Urothelium cell line (cell line): ENCODE measurements around the gene MAEA.
A peak's percentile ranks its signal among the peaks of the same experiment; 100 is the strongest.
"Not testable (repeated sequence)": the region's sequence is repeated elsewhere in the genome, so short reads cannot be mapped to it uniquely, and the experiment has no call there.

Source experiments
- DNase-seq: peaks from one replicate; pipeline ENCODE4 v3.0.0; 2011; ENCODE audit warnings: low spot score, mixed read lengths
- FAIRE-seq: peaks from 2 replicates; lab custom pipeline; 2011; peaks lifted over from hg19 to GRCh38; lab: Jason Lieb, UNC

MAEA gene

GRCh38 chr4:1333256-1333655 is 43.6 kb downstream of the MAEA start:
- FAIRE-seq, result no peak
- no peak for DNase-seq

DNA sequence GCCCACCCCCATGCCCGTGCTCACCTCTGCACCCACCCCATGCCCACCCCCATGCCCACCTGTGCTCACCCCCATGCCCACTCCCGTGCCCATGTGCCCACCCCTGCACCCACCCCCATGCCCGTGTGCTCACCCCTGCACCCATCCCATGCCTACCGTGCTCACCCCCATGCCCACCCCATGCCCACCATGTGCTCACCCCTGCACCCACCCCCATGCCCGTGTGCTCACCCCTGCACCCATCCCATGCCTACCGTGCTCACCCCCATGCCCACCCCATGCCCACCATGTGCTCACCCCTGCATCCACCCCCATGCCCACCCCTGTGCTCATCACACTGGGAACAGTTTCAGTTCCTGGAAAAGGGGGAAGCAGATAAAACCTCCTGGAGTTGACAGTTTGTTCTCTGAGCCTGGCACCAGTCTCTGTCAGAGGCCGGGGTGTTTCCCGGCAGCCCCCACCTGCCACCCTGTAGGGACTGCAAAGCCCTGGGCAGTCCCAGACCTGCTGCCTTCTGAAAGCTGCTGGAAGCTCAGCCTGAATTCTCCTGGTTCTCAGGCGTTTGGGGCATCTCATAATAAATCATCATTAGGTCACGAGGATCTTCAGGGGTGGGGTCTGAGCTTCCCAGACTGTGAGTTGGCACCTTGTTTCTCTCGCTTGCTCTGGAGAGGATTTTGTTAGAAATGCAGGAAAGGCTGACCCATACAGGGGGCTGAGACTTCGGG is 44.3 kb downstream of the MAEA start:
- not testable (repeated sequence) for FAIRE-seq

DNA sequence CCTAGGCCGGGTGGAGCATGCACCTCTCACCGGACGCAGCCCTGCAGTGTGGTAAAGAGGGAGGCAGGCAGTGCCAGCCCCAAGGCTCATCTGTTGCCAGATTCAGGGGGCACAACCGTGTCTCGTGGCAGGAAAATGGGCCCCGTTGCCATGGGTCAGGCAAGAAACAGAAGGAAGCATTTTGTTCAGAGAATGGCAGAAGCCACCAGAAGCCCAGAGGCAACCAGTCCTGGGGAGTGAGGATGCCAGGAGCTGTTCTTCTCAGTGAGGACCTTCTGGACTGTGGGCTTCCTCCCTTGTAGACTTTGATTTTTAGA is 44.8 kb downstream of the MAEA start:
- DNase-seq, result no peak
- FAIRE-seq, result no peak

More for the DNA sequence above, 44.3 kb downstream of the MAEA start:
- DNase-seq, result not testable (repeated sequence)

DNA sequence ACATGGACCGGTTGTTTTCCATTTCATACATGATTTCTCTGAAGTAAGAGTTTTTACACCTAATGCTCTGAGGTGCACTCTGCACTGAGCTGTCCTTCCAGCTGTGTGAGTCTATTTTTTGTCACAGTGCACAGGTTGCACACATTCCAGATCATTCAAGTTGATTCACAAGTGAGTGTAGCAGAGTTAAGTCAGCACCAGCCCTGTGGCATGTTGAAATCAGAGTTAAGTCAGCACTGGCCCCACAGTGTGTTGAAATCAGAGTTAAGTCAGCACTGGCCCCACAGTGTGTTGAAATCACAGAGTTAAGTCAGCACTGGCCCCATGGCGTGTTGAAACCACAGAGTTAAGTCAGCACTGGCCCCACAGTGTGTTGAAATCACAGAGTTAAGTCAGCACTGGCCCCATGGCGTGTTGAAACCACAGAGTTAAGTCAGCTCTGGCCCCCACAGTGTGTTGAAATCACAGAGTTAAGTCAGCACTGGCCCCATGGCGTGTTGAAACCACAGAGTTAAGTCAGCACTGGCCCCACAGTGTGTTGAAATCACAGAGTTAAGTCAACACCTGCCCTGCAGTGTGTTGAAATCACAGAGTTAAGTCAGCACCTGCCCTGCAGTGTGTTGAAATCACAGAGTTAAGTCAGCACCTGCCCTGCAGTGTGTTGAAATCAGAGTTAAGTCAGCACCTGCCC is 45.6 kb downstream of the MAEA start:
- FAIRE-seq, DNase-seq: not testable (repeated sequence)

GRCh38 chr4:1336088-1336491 is 46.4 kb downstream of the MAEA start:
- DNase-seq, result no peak
- FAIRE-seq, result no peak

DNA sequence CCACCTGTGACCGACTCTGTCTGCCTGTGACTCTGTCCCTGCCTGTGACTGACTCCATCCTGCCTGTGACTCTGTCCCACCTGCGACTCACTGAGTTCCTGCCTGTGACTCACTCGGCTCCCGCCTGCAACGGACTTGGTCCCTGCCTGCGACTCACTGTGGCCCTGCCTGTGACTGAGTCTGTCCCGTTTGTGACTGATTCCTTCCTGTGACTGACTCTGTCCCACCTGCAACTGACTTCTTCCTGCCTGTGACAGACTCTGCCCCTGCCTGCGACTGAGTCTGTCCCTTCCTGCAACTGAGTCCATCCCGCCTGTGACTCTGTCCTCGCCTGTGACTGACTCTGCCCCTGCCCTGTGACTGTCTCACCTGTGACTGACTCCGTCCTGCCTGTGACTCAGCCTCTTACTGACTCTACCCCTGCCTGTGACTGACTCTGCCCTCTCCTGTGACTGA is 47.7 kb downstream of the MAEA start:
- FAIRE-seq (no peak), DNase-seq (no peak)

GRCh38 chr4:1337951-1338751 is 48.5 kb downstream of the MAEA start:
- DNase-seq (no peak), FAIRE-seq (no peak)

- no peak for FAIRE-seq
- DNase-seq, result no peak
These were observed 49.2 kb downstream of the MAEA start for GRCh38 chr4:1338752-1339414.

- DNase-seq, result no peak
- no peak for FAIRE-seq
These were observed 49.8 kb downstream of the MAEA start for GRCh38 chr4:1339489-1339888.

DNA sequence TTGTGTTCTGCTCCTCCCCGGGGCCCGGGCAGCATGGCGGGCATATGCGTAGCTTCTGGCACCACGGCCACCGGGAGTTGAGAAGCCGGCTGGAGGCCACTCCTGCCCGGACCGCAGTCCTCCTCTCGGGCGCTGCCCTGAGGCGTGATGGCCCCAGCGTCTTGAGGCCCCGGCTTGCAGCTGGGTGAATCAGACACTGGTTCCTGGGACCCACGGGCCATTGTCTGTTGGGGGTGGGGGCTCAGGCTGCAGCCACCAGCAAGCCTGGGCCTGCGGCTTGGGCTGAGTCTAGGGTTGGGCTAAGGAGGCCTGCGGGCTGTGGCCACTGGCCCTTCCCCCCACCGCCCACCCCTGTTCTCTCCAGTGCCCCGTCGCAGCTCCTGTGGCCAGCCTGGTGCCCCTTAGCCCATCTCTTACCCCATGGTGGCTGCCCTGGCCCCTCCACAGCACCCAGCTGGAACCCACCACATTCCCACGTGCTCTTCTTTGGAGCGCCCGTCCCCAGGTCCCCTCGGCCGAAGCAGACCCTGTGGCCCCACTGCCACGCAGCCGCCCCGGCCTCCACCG is 50.6 kb downstream of the MAEA start:
- FAIRE-seq, result no peak
- no peak for DNase-seq

GRCh38 chr4:1340861-1341260 is 51.2 kb downstream of the MAEA start:
- DNase-seq (no peak), FAIRE-seq (no peak)

GRCh38 chr4:1342003-1342402 is 52.3 kb downstream of the MAEA start:
- FAIRE-seq (no peak), DNase-seq (no peak)

DNA sequence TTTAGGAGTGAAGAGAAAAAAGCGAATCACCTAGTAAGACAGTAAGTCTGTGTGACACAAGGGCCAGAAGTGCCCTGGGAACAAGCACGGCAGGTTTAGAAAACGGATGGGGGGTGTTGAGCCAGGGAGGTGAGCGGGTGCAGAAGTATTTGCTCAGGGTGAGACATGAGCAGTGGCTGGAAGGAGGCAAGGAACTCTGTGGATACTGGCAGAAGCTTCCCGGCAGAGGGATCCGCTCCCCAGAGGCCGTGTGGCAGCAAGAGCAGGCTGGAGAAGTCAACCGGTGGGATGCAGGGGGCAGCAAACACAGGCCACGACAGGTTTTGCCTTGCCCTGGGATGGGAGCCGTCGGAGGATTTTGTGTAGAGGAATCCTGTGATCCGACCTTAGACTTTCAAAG is 55.0 kb downstream of the MAEA start:
- FAIRE-seq (no peak), DNase-seq (no peak)

DNA sequence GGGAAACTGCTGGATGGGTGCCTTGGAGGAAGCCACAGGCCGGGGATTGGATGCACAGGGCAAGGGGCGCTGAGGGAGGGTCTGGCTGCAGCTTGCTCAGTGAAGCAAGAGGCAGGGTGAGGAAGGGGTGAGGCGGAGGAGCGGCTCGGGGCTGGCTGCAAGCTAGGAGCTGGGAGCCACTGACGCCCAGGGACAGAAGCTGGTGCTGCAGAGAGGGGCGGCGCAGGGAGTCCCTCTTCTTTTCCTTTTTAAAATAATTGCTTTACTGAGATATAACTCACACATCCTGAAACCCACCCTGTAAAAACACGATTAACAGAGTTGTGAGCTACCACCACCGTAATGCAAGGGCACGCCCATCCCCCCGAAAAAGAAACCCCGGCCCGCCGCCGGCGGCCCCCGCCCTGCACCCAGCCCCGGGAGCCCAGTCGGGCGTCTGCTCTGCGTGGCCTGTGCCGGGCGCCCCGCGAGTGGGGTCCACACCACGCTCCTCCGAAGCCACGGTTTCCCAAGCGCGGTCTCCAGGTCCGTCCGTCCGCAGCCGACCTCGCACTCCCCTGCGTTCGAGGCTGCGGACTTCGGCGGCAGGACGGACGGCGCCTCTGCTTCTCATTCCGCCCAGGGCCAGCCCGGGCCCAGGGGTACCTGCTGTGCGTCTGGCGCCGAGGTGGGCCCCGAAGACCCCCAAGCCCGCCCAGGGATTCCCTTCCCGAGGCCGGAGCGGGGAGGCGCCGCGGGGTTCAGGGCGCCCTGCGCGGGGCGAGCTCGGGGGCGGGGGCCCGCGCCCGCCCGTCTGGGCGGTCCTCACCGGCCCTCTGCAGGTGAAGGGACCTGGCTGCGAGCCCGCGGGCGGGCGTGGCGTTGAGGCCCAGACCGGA is 56.5 kb downstream of the MAEA start:
- FAIRE-seq, result no peak
- DNase-seq, result peak; percentile 41

GRCh38 chr4:1346781-1347409 is 57.2 kb downstream of the MAEA start, which contains the start of gene UVSSA:
Gene UVSSA (plus strand): TSS chr4:1347208. CDS start chr4:1348092, 884 bp downstream.
- peak; percentile 98 for DNase-seq
- peak; percentile 79 for FAIRE-seq

GRCh38 chr4:1347410-1347864 is 57.7 kb downstream of the MAEA start:
- FAIRE-seq (no peak), DNase-seq (peak; percentile 62)

DNA sequence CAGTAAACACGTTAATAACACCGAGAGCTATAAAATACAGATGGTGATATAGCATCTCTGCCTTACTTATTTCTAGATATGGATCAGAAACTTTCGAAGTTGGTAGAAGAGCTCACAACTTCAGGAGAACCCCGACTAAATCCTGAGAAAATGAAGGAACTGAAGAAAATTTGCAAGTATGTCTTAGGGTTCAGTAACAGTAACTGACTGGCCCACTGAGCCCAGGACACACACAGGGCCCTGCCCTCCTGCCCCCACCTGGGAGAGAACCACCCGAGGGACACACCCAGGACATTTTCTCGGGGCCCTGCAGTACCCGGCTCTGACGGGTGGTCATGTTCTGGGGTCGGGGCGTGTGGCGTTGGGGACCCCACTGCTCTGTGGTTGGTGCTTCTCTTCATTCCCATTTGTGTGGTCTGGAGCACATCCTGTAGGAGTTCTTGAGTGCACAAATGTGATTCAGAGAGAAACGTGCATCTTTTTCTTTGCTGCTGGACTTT is 58.4 kb downstream of the MAEA start:
- DNase-seq, result no peak
- FAIRE-seq, result no peak

GRCh38 chr4:1348746-1349145 is 59.1 kb downstream of the MAEA start:
- DNase-seq, result no peak
- FAIRE-seq, result no peak
